NCI-H2227 (cell line): ENCODE measurements around the gene KRTDAP.
"Not testable (repeated sequence)": the region's sequence is repeated elsewhere in the genome, so short reads cannot be mapped to it uniquely, and the experiment has no call there.

Experiments
- DNase-seq: peaks from one replicate; lab custom pipeline; 2025; ENCODE audit not compliant: unreplicated experiment; lab: John Stamatoyannopoulos, UW

KRTDAP gene

GRCh38 chr19:35486268-35486708 lies 4.0 kb downstream of the KRTDAP start:
- no peak for DNase-seq

DNA sequence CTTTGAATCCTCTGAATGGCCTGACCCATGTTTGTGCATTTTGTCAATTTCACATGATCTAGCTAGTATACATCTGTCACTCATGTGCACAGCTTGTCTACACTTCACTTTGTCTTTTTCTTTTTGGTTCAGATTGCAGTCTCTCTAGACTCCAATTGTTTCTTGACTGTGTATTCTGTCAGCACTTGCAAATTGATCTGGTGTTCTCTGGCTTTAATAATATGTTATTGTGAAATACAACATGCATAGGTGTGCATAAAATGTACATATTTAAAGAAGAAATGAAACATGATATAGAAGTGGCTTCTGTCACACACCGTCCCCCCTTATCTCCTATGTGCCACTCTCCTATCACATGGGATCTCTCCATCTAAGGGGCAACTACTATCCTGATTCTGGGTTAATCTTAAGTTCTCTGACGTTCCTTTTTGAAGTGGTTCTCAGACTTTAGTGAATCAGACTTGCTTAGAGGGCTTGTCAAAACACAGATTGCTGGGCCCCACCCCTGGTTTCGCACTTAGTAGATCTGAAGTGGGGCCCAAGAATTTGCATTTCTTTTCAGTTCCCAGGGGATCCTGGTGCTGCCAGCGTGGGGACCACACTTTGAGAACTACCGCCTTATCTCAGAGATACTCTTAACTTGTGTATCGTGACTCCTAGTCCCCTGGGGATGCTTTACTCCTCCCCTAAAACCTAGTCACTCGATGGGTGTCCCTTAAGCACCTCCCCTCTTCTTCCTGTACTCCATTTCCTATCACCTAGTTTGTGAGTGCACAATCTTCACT lies 5.8 kb downstream of the KRTDAP start:
- no peak for DNase-seq

DNA sequence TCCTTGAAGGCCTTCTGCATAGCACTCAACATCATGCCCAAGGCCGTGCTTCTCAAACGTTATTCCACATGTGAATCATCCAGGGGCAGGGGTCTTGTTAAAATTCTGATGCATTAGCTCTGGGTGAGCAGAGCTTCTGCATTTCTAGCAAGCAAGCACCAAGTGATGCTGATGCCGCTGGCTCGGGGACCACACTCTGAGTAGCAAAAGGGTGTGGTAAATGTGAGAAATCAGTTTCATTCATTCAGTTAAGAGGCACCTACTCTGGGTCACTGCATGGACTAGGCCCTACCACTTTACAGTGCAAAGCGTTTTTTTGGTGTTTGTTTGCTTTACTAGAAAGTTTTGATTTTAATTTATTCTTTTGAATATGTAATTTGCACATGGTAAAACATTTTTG lies 7.2 kb downstream of the KRTDAP start:
- DNase-seq, result no peak

- DNase-seq, result no peak
These were observed 11.2 kb downstream of the KRTDAP start for GRCh38 chr19:35478794-35479677.

DNA sequence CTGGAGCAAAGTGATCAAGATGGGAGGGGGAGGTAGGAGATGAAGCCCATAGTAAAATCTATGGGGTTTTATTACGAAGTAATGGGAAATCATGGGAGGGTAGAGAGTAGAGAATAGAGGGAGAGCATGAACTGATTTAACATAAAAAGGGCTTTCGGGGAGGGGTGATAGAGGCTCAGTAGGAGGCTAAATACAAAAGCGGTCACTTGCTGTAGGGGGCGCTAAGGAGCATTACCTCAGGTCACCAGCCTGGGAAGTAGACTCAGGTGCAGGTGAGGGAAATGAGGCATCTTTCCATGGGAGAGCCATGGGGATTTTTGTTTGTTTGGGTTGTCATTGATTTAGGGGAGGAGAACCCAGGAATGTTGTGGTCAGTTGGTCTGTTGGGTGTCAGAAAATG lies 14.1 kb downstream of the KRTDAP start:
- DNase-seq, result no peak

DNA sequence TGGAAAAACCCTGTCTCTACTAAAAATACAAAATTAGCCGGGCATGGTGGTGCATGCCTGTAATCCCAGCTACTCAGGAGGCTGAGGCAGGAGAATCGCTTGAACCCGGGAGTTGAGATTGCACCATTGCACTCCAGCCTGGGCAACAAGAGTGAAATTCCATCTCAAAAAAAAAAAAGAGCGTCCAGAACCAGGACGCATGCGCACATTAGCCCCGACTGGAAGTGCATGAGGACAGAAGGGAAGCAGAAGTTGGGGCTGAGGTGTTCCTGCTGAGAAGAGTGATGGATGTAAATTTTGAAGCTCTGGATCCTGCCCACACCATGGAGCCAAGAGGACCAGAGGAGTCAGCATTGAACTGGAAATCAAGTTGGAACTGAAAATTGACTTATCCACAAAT lies 15.7 kb downstream of the KRTDAP start:
- not testable (repeated sequence) for DNase-seq

DNA sequence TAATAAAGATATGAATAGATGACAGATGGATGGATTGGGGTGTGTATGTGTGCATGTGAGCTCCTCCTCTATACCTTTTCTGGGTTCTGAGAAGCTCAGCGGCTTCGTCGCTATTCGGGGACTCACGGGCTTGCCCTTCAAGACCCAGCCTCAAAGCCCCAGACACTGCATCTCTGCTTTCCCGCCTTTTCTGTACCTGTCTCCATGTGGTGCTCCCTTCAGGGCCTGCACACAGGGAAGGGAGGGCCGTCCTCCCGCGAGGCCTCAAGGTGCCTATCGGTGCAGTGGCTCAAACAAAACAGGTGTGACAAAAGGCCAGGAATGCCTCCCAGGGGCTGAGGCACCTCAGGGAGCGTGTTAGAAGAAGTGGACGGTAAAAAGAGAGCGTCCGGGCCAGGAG lies 16.2 kb downstream of the KRTDAP start:
- DNase-seq, result no peak

- no peak for DNase-seq
These were observed 18.3 kb downstream of the KRTDAP start for GRCh38 chr19:35471946-35472345.

DNA sequence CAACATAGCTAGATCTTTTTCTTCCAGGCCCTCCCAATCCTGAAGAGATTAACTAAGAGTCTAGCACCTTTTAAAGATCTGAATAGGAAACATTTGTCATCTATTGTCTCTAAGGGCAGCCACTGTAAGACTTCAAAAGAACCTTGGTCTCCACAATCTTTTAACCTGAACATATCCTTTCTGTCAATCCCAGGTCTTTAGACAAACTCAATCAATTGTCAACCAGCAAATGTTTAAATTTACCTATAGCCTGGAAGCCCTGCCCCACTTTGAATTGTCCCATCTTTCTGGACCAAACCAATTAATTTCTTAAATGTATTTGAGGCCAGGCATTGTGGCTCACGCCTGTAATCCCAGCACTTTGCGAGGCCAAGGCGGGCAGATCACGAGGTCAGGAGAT lies 19.2 kb downstream of the KRTDAP start:
- not testable (repeated sequence) for DNase-seq

- DNase-seq, result no peak
These were observed 20.1 kb downstream of the KRTDAP start for GRCh38 chr19:35470128-35470527.

GRCh38 chr19:35468637-35469036 lies 21.6 kb downstream of the KRTDAP start:
- DNase-seq, result peak; percentile 75

DNA sequence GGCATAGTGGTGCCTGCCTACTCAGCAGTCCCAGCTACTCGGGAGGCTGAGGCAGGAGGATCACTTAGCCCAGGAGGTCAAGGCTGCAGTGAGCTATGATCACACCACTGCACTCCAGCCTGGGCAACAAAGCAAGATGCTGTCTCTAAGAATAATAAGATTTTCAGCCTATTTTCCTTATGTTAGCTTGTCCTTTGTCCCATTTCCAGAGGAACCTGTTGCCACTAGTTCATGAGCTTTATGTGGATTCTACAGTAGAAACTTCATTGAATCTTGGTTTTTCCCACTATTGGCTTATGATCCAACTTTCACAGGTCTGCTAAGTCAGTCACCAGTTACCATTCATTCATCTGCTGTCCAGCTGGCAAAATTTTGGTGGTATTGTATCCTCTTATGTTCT lies 24.0 kb downstream of the KRTDAP start:
- DNase-seq, result no peak

DNA sequence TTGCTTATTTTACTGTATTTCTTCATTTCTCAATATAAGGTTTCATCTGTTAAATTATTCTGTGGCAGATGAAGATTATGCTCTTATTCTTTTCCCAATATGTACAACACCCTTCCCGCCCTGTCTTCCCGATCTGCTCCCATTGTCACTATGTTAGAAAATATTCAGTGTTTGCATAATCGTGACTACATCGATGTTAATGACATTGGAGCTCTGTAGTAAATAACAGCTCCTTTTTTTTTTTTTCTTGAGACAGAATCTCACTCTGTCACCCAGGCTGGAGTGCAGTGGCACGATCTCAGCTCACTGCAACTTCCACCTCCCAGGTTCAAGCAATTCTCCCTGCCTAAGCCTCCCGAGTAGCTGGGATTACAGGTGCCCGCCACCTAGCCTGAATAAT lies 27.3 kb downstream of the KRTDAP start:
- not testable (repeated sequence) for DNase-seq

GRCh38 chr19:35462476-35462953 lies 27.7 kb downstream of the KRTDAP start:
- DNase-seq, result peak; percentile 79

- not testable (repeated sequence) for DNase-seq
These were observed 28.5 kb downstream of the KRTDAP start for GRCh38 chr19:35461788-35462187.

GRCh38 chr19:35461060-35461459 lies 29.2 kb downstream of the KRTDAP start:
- no peak for DNase-seq

GRCh38 chr19:35460608-35461007 lies 29.7 kb downstream of the KRTDAP start:
- DNase-seq, result no peak

GRCh38 chr19:35459414-35460082 lies 30.7 kb downstream of the KRTDAP start:
- DNase-seq, result no peak

DNA sequence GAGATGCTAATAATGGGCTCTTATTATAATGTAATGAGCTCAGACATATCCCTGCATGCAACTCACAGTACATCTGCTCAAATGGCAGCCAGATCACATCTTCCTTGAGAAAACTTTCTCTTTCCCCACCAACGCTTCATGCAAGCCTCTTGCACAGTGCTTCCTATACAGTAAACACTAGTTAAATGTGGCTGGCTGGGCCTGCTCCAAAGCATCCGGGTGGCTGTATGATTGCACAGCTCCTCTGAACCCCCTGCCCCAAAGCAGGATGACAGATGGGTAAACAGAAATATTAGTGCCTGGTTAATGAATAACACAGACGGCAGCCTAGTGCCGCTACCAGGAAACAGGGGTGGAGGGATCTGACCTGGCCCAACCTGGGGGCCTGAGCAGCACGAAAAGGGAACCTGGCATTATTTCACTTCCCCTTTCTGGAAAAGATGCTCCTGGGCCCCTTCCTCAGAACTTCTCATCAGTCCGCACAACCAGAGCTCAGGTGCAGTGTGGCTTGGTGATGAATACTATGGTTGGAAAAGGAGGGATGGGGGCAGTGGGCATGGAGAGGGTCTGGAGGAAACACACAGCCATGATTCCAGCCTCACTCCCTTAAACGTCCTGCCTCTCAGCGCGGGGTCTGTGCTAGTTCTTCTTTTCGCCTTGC lies 31.4 kb downstream of the KRTDAP start:
- no peak for DNase-seq

- DNase-seq, result no peak
These were observed 32.1 kb downstream of the KRTDAP start for GRCh38 chr19:35458192-35458591.

DNA sequence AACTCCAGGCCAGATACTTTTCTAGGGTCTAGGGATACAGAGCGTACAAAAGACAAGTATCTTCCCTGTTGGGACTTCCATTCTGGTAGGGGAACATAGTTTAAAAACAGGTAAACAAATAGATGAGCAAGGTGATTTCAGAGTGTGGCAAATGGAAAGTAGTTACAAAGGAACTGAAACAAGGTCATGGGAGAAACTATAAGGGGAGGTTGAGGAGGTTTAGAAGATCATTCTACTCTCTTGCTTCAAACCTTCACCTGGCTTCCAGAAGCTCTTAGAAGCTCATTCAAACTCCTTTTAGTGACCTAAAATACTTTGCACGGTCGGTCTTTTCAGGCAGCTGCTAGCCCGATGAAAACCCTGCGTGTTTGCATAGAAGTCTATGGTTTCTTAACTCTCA lies 33.1 kb downstream of the KRTDAP start:
- DNase-seq, result no peak
